GM18951 (cell line): Measurements from ENCODE around the gene SCYGR3.

Experiments
- POLR2A ChIP-seq: IDR thresholded peaks from 4 replicates; pipeline ENCODE4 v1.6.1; 2011; ENCODE audit warnings: mild to moderate bottlenecking; ENCODE audit not compliant: insufficient read length, insufficient read depth; ENCODE audit errors: extremely low read depth
- in situ Hi-C: fragments of 300-500 bp; cut with MboI; formaldehyde crosslinking; loops from one replicate; pipeline ENCODE4 v1.12.0; 2022; ENCODE audit warnings: low sequenced_read_pairs, mixed read lengths, inconsistent platforms; ENCODE audit not compliant: unreplicated experiment

Gene SCYGR3

GRCh38 chr2:227626580-227627151, 12.0 kb upstream of the SCYGR3 start:
- TF ChIP-seq POLR2A = no peak
- in situ Hi-C loops = no loop called here

DNA sequence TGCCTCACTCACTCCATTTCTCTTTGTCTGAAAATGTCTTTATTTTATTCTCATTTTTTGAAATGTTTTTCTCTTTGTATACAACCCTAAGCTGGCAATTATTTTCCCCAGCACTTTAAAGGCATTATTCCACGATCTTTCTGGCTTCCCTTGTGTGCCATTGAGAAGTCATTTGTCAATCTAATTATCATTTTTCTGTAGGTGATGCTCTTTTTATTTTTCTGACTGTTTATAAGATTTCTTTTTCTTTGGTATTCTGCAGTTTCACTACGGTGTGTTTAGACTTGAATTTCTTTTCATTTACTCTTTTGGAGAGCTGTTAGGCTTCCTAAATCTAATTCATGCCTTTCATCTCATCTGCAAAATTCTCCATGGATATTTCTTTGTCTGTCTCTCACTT, 10.8 kb upstream of the SCYGR3 start:
- in situ Hi-C loops = no loop called here
- no peak for TF ChIP-seq POLR2A

DNA sequence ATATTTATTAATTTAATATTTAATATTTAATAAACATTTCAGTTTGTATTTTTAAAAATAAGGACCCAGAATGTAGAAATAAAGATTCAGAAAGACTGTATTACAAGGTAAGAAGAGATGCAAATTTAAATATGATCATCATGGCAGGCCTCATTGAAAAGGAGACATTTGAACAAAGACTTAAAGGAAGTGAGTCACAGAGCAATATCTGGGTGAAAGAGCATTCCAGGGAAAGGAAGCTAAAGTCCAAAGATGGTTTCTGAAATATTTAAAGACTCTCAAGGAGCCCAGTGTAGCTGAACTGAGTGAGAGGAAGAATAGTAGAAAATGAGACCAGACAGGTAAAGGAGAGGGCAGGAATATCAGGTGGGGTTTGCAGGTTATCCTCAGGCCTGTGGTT, 8.6 kb upstream of the SCYGR3 start:
- no peak for TF ChIP-seq POLR2A
- in situ Hi-C loops = no loop called here

GRCh38 chr2:227617316-227618230, 2.9 kb upstream of the SCYGR3 start, which contains the start of gene SCYGR4:
Gene SCYGR4 (plus strand): TSS chr2:227617498. CDS start chr2:227617498, 0 bp downstream.
- in situ Hi-C loops = no loop called here
- no peak for TF ChIP-seq POLR2A

- in situ Hi-C loops = no loop called here
- no peak for TF ChIP-seq POLR2A
These were observed 2.0 kb upstream of the SCYGR3 start for GRCh38 chr2:227616631-227617030.

DNA sequence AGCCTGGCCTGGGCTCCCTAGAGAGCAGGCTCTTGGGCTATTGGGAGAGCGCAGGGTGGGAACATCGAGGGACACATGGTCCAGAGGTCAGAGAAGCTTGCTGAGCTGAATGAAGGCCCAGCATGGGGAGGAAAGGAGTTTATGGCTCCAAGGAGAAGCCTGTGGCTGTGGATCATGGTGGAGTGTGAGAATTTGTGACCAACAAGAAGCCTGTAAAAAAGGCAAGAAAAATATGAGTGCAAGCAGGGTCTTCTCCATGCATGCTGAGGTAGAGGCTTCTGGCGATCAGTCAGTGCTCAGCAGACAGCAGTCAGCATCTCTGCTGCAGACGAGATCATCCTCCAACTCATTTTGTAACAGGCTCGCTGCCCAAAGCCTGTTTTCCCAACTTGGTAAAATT, 1.3 kb upstream of the SCYGR3 start:
- in situ Hi-C loops = no loop called here
- no peak for TF ChIP-seq POLR2A

- in situ Hi-C loops = no loop called here
- no peak for TF ChIP-seq POLR2A
These were observed 541 bp upstream of the SCYGR3 start for GRCh38 chr2:227615181-227615580.

DNA sequence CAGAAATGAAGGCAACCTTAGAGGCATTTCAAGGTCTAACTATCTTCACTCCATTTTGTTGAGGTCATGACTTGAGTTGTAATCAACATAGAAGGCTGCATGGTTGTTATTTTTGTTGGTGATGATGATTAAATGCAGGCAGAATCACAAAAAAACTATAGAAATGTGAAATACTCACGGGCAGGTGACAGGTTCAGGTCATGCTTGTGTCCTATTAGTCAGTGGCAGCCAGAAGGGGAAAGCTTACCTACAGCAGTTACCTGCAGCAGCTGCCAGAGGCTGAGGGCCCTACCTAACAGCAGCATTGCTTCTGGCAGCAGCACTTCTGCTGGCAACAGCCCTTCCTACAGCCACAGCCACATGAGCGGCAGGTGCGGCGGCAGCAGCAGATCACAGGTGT, 394 bp downstream of the SCYGR3 start:
- in situ Hi-C loops = no loop called here
- no peak for TF ChIP-seq POLR2A

- in situ Hi-C loops = no loop called here
- TF ChIP-seq POLR2A = no peak
These were observed 1.4 kb downstream of the SCYGR3 start for GRCh38 chr2:227613272-227613660.

GRCh38 chr2:227612546-227613271, 1.9 kb downstream of the SCYGR3 start:
- TF ChIP-seq POLR2A = no peak
- in situ Hi-C loops = no loop called here

DNA sequence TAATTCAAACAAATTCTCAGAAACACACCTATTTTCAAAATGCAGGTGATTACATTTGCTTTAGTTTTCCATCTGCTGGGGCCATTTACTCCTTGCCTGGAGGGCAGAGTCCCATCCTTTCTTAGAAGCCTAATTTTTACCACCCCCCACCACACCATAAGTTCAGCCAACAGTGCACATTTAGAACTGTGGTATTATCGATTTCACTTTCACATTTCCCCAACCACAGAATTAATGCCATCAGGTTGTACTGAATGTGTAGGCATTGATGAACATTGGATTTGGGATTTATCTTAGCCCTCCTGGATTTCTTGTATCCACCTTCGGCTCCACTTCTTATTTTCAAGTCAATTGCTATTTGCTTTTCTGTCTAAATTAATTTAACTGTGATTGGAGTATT, 4.5 kb downstream of the SCYGR3 start:
- in situ Hi-C loops = no loop called here
- TF ChIP-seq POLR2A = no peak

DNA sequence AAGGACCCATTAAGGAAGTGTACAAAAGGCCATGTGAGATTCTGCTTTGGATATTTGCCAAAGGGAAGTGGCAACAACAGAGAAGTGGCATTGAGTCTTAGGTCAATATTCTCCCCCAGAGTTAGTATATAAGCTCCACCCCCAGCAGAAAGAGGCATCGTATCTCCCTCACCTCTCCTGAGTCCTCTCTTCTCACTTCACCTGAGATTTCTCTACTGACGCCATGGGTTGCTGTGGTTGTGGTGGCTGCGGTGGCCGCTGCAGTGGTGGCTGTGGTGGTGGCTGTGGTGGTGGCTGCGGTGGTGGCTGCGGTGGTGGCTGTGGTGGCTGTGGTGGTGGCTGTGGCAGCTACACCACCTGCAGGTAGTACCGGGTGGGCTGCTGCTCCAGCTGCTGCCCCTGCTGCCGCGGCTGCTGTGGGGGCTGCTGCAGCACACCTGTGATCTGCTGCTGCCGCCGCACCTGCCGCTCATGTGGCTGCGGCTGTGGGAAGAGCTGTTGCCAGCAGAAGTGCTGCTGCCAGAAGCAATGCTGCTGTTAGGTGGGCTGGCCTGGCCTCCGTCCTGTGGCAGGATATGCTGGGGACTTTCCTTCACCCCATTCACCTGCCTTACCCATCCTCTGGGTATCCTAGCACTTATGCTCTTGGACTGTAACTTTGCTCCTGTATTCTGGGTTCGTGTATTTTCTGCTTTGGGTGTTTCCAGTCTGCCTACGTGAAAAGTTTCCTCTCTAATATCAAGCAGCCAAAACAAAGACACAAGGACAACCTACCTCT, 5.9 kb downstream of the SCYGR3 start:
- no peak for TF ChIP-seq POLR2A
- in situ Hi-C loops = no loop called here

GRCh38 chr2:227607941-227608340, 6.7 kb downstream of the SCYGR3 start:
- TF ChIP-seq POLR2A = no peak
- in situ Hi-C loops = no loop called here
